Measurements from ENCODE around the gene OR8G1. TPM values are rescaled to one million over a fixed set of nuclear protein-coding genes. Genes with fewer than 3 reads are reported as not detected.

OR8G1 gene
- total and polyA plus RNA-seq, 10 of the 15 experiments (the other 5 are each of a cell fraction or from before 2014, with no cell fraction given) = not detected

DNA sequence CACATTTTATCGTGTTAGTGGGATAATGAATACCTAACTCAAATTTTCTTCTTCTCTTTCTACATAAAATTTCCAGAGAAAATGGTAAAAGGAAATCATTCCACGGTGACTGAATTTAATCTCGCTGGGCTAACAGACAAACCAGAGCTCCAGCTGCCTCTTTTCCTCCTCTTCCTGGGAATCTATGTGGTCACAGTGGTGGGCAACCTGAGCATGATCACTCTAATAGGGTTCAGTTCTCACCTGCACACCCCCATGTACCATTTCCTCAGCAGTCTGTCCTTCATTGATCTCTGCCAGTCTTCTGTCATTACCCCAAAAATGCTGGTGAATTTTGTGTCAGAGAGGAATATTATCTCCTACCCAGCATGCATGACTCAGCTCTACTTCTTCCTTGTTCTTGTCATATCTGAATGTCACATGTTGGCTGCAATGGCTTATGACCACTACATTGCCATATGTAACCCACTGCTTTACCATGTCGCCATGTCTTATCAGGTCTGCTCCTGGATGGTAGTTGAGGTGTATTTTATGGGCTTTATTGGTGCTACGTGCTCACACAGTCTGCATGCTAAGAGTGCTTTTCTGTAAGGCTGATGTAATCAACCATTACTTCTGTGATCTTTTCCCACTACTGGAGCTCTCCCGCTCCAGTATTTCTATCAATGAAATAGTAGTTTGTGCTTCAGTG is 33.6 kb upstream of the OR8G1 start (continued):
- TF ChIP-seq, protein P1, sequence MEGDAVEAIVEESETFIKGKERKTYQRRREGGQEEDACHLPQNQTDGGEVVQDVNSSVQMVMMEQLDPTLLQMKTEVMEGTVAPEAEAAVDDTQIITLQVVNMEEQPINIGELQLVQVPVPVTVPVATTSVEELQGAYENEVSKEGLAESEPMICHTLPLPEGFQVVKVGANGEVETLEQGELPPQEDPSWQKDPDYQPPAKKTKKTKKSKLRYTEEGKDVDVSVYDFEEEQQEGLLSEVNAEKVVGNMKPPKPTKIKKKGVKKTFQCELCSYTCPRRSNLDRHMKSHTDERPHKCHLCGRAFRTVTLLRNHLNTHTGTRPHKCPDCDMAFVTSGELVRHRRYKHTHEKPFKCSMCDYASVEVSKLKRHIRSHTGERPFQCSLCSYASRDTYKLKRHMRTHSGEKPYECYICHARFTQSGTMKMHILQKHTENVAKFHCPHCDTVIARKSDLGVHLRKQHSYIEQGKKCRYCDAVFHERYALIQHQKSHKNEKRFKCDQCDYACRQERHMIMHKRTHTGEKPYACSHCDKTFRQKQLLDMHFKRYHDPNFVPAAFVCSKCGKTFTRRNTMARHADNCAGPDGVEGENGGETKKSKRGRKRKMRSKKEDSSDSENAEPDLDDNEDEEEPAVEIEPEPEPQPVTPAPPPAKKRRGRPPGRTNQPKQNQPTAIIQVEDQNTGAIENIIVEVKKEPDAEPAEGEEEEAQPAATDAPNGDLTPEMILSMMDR (IDR thresholded peaks at IDR 0.05 in 2 of 3, conservative IDR thresholded peaks at IDR 0.05 in 1 of 3; ENCODE audit: control insufficient read depth in 2 of 3, extremely low read depth in 1 of 3, insufficient read depth in 1 of 3, low read depth in 3 of 3, low read length in 3 of 3) = no peak
- TF ChIP-seq, protein P2, sequence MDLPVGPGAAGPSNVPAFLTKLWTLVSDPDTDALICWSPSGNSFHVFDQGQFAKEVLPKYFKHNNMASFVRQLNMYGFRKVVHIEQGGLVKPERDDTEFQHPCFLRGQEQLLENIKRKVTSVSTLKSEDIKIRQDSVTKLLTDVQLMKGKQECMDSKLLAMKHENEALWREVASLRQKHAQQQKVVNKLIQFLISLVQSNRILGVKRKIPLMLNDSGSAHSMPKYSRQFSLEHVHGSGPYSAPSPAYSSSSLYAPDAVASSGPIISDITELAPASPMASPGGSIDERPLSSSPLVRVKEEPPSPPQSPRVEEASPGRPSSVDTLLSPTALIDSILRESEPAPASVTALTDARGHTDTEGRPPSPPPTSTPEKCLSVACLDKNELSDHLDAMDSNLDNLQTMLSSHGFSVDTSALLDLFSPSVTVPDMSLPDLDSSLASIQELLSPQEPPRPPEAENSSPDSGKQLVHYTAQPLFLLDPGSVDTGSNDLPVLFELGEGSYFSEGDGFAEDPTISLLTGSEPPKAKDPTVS (IDR thresholded peaks at IDR 0.05; ENCODE audit: low read depth, low read length) = no peak
- TF ChIP-seq SUZ12 (IDR thresholded peaks at IDR 0.05; ENCODE audit: unreplicated experiment) (no peak), CEBPB (IDR thresholded peaks at IDR 0.05; ENCODE audit: borderline replicate concordance in 1 of 2, low read depth in 2 of 2, low read length in 2 of 2) (no peak), TAF1 (IDR thresholded peaks at IDR 0.05; ENCODE audit: borderline replicate concordance, low read depth, low read length) (no peak), ZNF24 (IDR thresholded peaks at IDR 0.05) (no peak)
- TF ChIP-seq, protein P3, sequence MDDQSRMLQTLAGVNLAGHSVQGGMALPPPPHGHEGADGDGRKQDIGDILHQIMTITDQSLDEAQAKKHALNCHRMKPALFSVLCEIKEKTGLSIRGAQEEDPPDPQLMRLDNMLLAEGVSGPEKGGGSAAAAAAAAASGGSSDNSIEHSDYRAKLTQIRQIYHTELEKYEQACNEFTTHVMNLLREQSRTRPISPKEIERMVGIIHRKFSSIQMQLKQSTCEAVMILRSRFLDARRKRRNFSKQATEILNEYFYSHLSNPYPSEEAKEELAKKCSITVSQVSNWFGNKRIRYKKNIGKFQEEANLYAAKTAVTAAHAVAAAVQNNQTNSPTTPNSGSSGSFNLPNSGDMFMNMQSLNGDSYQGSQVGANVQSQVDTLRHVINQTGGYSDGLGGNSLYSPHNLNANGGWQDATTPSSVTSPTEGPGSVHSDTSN (IDR thresholded peaks at IDR 0.05; ENCODE audit: insufficient replicate concordance, low read depth, low read length) = no peak
- TF ChIP-seq, protein P4, sequence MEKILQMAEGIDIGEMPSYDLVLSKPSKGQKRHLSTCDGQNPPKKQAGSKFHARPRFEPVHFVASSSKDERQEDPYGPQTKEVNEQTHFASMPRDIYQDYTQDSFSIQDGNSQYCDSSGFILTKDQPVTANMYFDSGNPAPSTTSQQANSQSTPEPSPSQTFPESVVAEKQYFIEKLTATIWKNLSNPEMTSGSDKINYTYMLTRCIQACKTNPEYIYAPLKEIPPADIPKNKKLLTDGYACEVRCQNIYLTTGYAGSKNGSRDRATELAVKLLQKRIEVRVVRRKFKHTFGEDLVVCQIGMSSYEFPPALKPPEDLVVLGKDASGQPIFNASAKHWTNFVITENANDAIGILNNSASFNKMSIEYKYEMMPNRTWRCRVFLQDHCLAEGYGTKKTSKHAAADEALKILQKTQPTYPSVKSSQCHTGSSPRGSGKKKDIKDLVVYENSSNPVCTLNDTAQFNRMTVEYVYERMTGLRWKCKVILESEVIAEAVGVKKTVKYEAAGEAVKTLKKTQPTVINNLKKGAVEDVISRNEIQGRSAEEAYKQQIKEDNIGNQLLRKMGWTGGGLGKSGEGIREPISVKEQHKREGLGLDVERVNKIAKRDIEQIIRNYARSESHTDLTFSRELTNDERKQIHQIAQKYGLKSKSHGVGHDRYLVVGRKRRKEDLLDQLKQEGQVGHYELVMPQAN (conservative IDR thresholded peaks at IDR 0.05) = no peak
